Lower leg skin (tissue), 4 donors: ENCODE data around the gene SF3B1. TPM values are rescaled to one million over a fixed set of nuclear protein-coding genes. Genes with fewer than 3 reads are reported as not detected.

Experiments used
- DNase-seq, 2 donors: peaks; one replicate each; pipeline ENCODE4 v3.0.0-alpha.2; 2019; ENCODE audit warnings: low spot score in 2 of 2
- H3K4me3 ChIP-seq: fragments of 200-600 bp; sonication (generic); 2 replicates; pipeline ENCODE4 v1.5.1; 2017; ENCODE audit warnings: mild to moderate bottlenecking, low read depth; ENCODE audit not compliant: poor library complexity, severe bottlenecking
- CTCF ChIP-seq, 3 donors: fragments of 450-650 bp; IDR thresholded peaks; one replicate each; pipeline ENCODE4 v1.5.1; 2016; ENCODE audit warnings: antibody characterized with exemption in 3 of 3, mild to moderate bottlenecking in 3 of 3, moderate library complexity in 2 of 3
- POLR2A ChIP-seq, 2 donors: fragments of 450-650 bp; IDR thresholded peaks; one replicate each; pipeline ENCODE4 v1.6.1; 2016 to 2017; ENCODE audit warnings: antibody characterized with exemption in 2 of 2, mild to moderate bottlenecking in 1 of 2, moderate library complexity in 1 of 2
- WGBS, 2 donors: methylation state at CpG; one replicate each; pipeline ENCODE4 v1.1.5; 2018; 5-methylcytosine and 5-hydroxymethylcytosine counted together
- intact Hi-C: fragments of 100-400 bp; cut with DNase I; formaldehyde crosslinking; loops from one replicate; pipeline ENCODE4 v1.15.0; 2023; ENCODE audit warnings: low total_unique reads
- total RNA-seq, 4 donors: library from RNA; depleted of rRNA; stranded (reverse); fragments of >200 nt; gene quantifications; one replicate each; pipeline ENCODE4 v1.1.0, GENCODE V29; 2016

SF3B1 gene
- total RNA-seq, 4 donors from 2014 or later: 160 to 327 (median 242) TPM

GRCh38 chr2:197426723-197427603 is 7.9 kb downstream of the SF3B1 start:
- TF ChIP-seq CTCF (IDR thresholded peaks at IDR 0.05): no peak
- no peak overlapping the region for H3K4me3 ChIP-seq
- intact Hi-C loops: no loop called here
- no peak for DNase-seq
- WGBS, 2 donors: 57 to 65% methylated on average over 2 of the region's 2 CpGs

DNA sequence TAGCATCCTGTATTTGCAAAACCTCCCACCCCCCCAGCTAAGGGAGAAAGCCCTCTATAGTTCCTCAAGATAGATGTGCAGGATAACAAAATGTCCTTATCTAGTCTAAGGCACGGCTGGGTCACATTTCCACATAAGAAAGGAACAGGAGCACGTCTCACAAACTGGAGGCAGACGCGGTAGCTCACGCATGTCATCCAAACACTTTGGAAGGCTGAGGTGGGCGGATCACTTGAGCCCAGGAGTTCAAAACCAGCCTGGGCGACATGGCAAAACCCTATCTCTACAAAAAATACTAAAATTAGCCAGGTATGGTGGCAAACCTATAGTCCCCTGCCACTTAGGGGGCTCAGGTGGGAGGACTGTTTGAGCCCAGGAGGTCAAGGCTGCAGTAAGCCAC is 9.3 kb downstream of the SF3B1 start:
- TF ChIP-seq POLR2A (IDR thresholded peaks at IDR 0.05): no peak
- no peak for TF ChIP-seq CTCF (IDR thresholded peaks at IDR 0.05)
- no peak for DNase-seq
- 54 to 59% methylated on average over 7 of the region's 7 CpGs for WGBS, 2 donors
- no peak overlapping the region for H3K4me3 ChIP-seq
- intact Hi-C loops: no loop called here

- intact Hi-C loops: no loop called here
- DNase-seq: no peak
- 97% methylated on average over 2 of the region's 2 CpGs for WGBS, 2 donors
- TF ChIP-seq CTCF (IDR thresholded peaks at IDR 0.05) (no peak), POLR2A (IDR thresholded peaks at IDR 0.05) (no peak)
- H3K4me3 ChIP-seq: no peak overlapping the region
These were observed 11.5 kb downstream of the SF3B1 start for GRCh38 chr2:197423307-197423706.

DNA sequence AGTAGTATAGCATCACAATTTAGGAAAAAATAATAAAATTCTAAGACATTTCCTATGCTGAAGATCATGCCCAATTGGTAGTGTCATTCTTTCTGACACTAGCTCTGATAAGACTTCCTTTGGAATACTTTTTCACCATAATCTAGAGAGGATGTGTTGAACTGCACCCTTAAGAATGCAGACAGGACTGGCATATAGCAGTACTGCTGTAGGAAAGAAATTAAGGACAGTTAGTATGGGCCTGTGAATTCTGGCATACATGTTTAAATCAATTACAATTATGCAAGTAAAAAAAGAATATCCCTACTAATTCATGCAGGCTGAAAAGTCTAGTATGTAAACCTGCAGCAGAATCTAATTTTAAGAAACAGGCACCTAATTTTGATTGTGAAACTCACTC is 15.4 kb downstream of the SF3B1 start:
- no peak overlapping the region for H3K4me3 ChIP-seq
- TF ChIP-seq CTCF (IDR thresholded peaks at IDR 0.05) (no peak), POLR2A (IDR thresholded peaks at IDR 0.05) (no peak)
- no peak for DNase-seq
- intact Hi-C loops: no loop called here

DNA sequence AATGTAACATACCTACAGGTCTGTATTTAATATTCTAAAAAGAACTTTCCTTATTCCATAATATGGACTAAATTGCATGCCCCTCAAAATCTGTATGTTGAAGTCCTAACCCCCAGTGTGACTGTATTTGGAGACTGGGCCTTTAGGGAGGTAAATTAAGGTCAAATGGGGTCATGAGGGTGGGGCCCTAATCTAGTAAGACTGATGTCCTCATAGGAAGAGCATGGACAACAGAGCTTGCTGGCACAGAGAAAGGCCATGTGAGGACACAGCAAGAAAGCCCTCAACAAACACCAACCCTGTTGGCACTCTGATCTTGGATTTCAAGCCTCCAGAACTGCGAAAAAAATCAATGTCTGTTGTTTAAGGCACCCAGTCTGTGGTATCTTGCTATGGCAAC is 18.6 kb downstream of the SF3B1 start:
- no peak overlapping the region for H3K4me3 ChIP-seq
- TF ChIP-seq CTCF (IDR thresholded peaks at IDR 0.05): no peak
- no peak for TF ChIP-seq POLR2A (IDR thresholded peaks at IDR 0.05)
- 88 to 91% methylated on average over 1 of the region's 1 CpG for WGBS, 2 donors
- DNase-seq: no peak
- intact Hi-C loops: no loop called here

DNA sequence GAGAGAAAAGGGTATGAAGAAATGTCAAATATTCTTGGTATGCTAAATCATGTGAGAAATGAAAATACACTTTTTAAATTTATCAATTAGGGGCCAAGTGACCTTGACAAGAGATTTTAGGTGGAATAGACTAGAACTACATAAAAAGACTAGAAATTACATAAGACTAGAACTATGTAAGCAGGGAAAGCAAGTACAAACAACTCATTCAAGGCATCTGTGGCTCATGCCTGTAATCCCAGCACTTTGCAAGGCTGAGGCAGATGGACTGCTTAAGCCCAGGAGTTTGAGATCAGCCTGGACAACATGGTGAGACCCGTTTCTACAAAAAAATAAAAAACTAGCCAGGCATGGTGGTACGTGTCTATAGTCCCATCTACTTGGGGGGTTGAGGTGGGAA is 20.3 kb downstream of the SF3B1 start:
- DNase-seq: no peak
- intact Hi-C loops: no loop called here
- H3K4me3 ChIP-seq: no peak overlapping the region
- TF ChIP-seq CTCF (IDR thresholded peaks at IDR 0.05) (no peak), POLR2A (IDR thresholded peaks at IDR 0.05) (no peak)
- 81 to 87% methylated on average over 2 of the region's 2 CpGs for WGBS, 2 donors
